ENCODE measurements around the gene TMTC2.

TMTC2 gene

DNA sequence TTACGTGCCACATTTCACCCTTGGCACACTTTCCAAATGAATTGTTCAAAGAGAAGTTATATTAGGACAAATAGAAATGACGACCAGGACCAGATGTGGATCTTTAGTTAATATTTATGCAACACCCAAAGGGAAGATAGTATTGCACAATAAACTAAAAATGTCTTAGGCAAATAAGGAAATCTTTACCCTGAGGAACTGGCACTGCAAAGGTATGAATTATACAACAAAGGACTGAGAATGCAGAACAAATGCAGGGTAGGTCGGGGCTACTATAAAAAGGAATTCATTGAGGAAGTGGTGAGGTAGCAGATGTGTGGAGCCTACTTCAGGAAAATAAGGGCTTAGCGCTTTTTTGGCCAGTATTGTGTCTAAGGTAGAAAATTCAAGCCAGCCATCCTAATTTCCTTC, 3.9 kb upstream of the TMTC2 start:
- DNase-seq, result no peak

DNA sequence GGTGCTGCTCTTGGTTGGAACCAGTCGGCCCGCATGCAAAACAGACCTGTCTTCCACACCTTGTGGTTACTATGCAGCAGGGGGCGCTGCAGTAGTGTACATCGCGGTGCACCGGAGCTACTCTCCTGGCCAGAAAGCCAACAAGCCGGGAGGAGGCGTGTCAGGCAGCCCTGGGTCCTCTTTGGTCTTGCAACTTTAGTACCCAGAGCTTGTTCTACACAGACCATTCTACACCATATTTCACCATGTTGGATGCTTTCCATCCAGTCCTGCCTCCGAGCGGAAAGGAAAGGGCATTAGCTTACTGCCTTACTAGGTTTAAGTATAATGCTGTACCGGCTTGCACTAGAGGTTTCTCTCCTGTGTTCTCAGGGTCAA, 927 bp upstream of the TMTC2 start:
- DNase-seq, result peak; percentile 94

DNA sequence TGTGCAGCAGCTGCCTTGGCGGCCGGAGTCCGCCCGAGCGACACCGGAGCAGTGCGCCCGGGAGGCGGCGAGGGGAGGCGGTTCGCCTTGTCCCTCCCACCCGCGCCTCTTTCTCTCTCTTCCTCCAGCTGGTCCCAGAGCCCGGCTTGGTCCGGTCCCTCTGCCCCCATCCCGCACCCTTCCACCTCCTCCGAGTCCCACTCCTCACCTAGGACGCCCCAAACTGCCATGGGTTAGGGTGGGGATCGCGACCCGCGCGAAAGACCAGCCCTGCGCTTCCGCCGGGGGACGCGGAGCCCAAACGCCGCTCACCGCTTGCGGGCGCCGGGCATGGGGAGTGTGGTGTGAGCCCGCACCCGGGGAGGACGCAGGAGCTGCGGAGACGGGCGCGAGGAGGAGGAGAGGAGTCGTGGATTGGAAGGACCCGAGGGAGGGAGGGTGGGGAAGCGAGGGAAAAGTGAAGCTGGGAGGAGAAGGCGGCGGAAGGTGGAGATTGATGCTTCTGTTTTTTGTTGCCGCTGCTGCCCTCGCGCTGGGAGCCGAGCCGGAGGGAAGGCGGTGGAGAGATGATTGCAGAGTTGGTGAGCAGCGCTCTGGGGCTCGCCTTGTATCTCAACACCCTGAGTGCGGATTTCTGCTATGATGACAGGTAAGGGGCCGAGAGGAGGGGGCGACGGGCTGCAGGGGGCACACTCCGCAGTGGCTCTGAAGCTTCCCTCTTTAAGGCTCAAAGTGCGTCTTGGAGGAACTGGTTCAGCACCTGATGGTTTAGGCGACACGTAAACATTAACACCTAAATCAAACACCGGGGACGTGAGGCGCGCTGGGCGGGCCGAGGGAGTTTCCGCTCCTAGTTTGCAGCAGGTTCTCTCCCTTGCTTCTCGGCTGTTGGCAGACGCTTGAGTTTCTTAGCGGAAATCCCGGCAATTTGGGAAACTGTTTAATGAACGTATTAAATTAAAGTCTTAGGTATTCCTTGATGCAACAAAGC, 610 bp downstream of the TMTC2 start:
- DNase-seq, result peak; percentile 54

DNA sequence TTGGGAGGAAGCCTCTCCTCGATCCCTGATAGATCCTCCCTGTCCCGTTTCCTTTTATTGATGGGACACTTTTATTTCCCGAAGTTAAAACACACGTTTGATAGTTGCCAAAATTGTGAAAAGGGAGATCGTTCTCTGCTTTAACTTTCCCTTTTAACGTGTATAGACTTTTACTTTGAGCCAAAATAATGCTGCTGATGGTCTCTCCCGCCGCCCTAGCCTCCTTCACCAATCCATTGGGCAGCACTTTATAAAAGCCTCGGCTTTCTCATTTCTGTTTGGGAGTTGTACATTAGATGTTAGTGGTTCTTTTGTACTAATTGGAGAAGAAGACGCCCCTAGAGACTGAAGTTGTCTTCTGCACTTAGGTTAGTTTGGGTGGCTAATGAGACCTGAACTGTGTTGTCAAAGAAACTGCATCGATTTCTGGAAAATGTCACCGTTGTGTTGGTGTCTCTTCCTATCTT, 1.4 kb downstream of the TMTC2 start:
- no peak for DNase-seq

DNA sequence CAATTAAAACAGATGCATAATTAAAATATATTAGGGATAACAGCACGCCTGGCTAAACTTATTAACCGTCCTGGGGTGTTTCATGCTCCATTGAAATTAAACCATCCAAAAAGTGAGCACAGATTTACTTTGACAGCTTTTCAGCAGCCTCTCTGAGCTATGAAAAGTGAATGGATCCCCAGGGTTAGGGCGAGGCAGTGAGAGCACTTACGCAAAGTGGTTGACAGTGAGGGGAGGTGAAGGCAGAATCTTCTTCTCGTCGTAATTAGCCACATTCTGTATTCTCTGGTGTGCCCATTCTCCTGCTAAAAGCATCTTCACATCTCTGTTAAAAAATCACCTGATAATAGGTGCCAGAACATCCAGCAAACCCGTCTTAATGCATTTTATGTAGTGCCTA, 1.9 kb downstream of the TMTC2 start:
- no peak for DNase-seq

DNA sequence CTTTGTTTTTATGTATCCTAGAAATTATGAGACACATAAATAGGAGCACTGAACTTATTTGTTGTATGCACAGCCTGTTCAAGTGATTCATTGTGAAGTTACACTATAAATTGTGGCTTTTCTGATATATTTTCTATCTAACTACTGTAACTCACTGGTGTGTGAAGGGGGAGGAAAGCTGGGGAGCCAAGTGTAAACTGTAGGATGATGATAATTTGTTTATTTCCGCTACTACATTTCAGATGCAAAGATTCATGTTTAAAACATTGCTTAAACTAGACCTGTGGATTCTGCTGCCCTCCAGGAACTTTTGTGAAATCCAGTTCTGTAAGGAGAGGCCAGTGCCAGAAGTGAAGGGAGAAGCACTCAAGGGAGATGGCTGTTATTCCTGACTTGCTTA, 3.3 kb downstream of the TMTC2 start:
- DNase-seq, result no peak

DNA sequence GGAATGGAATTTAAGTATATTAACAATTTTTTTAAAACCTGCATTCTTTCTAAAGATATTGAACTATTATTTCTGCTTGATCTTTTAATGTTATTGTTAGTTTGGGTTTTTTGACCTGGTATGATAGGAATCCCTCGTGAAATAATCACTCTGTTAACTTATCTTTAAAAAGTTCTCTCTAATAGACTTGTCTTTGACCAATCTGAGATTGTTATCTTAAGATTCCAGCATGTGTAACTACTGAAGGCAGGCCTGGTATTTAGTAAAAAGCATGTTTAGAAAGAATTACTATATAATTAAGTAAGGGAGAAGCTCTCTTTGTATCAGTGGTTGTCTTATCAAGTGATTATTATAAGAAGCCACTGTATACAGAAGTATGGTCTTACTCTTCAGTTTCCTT, 4.8 kb downstream of the TMTC2 start:
- no peak for DNase-seq

DNA sequence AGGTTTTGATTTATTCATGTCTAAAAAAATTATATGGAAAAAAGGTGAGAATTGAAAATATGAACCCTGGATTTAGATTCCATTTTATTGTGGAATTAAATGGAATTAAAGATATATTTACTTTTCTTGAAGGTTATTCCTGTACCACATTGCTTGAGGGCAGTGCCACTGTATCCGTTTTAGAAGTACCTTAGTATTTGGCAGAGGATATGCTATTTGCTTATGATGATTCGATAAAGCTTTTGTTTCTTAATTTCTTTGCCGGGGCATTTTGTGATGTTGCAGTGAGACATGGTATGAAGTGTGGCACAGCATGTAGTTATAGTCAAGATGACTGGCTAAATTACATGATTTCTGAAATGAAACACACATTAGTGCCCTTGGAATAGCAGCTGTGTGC, 7.6 kb downstream of the TMTC2 start:
- no peak for DNase-seq

DNA sequence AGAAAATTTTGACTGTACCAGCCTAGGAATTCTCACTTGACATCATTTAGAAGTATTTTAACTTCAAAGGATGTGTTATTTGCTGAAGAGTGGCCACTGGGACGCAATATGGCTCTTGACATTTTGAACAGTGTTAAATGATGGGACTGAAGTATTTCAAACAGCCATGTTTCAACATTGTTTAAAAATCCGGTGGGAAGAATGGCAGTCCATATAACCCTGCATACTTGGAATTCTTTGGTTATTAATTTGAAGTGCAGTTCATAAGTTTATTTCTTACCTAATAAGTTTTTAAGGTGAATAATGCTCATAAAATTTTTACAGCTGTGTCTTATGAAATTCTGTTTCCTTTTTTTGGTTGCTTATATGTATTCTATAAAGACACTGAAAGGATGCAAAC, 8.3 kb downstream of the TMTC2 start:
- no peak for DNase-seq

DNA sequence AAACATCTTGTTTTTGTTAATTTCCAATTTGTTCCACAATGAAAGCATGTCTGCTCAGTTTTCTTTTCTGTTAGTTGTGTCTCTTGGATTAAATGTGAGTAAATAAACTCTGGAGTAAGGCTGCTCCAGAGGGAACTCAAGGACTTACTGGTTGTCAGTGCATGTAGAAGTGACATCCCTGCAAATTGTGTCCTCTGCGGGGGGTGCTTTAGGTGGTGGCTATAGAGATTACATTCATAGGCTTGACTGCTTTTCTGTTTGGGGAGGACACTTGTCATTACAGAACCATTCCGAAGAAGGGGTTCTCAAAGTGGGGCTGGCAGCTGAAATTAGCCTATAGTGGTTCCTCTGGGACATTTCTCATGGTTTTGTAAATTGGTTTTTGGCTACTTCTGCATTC, 8.8 kb downstream of the TMTC2 start:
- no peak for DNase-seq

DNA sequence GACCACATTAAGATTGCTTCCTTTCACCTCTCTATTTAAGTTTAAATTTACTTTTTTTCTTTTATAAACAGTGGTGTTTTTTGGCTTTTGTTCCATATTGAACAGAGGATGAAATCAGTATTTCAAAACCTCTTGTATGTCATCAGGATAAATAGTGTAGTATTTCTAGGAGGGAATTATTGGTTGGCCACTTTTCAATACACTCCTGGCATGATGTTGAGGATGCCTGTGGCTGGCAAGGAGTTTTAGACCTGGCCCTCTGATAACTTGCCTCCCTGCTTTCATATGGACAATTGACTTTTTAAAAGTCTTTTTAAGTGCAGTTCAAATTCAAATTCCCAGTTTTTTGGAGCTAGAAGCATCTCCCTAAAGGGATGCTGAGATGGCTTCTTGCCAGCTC, 9.8 kb downstream of the TMTC2 start:
- DNase-seq, result no peak

DNA sequence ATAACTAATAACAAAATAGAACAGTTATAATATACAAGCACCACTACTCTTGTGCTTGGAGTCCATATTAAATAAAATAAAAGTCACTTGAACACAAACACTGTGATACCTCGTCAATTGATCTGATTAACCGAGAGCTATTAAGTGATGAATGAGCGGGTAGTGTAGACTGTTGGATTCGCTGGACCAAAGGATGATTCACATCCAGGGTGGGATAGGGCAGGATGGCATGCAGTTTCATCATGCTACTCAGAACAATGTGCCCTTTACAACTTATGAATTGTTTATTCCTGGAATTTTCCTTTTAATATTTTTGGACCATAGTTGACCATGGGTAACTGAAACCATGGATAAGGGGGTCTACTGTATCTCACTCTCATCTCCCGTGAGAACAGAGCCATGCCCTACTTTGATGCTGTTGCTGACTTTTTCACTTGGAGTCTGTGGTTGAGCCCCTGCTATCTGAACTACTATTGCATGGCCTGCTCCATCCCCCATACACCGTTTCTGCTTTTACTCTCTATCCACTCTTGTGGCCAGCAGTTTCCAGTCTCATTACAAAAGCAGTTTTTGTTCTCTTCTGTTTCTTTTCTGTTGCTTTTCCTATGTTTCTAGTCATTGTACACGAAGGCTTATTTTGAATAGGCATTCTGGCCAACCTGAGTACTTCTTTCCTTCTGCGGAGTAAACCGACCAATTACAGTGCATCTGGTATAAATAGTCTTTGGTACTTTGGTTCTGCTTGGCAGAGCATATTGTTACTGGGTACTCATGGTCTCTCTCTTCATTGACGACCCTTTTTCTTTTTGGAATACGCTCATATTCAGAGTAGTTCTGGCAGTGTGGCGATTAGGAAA, 12.2 kb downstream of the TMTC2 start:
- no peak for DNase-seq

DNA sequence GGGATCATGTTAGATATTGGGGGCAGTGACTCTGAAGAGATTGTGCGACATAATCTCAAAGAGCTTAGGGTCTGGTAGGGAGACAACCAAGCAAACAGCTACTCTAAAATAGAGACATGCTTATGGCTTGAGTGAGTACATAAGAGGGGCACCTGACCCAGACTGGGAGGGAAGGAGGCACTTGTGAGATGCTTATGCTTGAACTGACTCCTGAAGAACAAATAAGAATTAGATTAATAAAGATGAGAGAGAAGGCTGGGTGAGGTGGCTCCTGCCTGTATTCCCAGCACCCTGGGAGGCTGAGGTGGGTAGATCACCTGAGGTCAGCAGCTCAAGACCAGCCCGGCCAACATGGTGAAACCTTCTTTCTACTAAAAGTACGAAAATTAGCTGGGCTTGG, 19.1 kb downstream of the TMTC2 start:
- DNase-seq, result no peak

DNA sequence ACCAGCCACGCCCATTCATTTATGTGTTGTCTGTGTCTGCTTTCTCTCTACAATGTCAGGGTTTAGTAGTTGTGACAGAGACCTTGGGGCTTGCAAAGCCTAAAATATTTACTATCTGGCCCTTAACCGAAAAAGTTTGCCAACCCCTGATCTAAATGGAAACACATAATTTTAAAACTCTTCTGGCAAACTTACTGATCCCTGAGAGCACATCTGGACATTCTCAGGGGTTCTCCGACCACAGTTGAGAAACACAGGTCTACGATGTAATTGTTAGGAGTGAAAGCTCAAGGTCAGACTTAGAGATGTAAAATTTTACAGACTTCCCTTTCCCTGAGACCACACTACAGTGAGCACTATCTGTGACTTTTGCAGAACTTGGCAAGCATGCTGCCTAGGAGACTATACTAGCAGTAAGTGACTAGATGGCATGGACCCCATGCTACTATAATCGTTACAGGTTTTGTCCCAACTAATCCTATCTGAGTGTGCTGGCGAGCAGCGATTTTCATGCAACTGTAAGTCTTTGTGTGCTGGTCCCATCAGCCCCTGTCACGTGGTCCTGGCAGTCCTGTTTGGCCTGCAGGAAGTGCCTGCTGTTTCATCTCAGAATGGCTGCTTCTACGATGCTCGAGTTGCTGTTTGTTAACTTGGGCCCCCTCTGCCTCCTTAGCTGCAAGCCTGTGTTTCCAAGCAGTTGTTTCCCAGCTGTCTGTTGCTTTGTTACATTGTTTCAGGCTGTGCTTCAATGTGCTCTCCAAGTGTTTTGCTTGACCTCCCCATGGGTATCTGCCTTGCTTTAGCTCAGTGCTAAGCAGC, 21.6 kb downstream of the TMTC2 start:
- DNase-seq, result no peak

DNA sequence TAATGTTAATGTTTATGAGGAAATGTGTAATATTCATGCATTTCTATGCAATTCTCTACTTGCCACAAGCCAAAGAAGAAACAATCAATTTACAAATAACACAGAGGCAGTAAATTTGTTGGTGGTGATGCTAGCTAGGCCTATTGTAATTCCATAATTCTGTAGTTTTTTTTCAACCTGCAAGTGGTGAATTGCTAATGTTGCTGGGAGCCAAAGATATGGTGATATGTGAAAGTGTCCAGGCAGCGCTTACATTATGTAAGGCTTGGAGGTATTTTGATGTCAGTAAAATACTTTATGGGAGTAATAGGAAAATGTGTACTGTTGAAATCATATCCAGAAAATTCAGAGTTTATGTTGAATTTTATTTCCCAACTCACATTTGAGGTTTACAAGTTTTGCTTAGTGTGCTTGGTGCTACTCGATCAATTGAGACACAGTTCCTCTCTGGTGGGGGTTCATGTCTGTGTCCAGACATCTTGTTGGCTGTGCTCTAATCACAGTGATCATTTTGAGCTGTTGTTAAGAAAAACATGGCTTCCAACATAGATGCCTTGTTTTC, 23.2 kb downstream of the TMTC2 start:
- DNase-seq, result no peak

DNA sequence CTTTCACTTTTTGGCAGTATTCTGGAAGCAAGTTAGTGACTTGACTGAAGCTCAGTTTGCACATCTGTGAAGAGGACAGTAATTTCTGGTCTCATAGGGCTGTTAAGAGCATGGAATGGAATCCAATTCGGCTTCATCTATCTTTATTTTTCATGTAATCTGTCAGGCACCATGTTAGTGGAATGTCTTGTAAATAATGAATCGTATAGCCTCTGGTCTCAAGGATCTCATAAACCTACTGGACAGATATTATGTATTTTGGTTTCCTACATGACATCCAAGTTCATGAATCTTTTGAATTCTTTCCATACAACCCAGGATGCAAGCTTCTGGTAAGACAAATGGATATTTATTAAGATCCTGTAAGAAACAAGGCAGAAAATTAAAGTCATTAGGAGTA, 24.0 kb downstream of the TMTC2 start:
- DNase-seq, result no peak

DNA sequence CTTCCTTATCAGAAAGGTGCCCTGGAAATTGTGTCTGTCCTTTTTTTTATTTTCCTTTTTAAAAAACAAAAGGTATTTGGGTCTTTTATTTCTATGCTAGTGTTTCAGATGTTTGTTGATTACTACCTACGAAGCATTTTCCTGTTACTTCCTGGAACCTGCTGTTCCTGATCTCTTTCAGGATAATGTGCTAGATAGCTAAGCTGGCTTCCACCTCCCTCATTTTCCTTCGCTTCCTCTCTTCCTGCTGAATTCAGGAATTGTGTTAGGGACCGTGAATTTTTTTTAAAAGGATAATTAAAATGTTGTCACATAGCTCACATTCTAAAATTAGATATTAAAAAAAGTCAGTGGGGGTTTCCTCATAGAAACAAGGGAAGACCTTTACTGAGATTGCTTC, 27.7 kb downstream of the TMTC2 start:
- no peak for DNase-seq

DNA sequence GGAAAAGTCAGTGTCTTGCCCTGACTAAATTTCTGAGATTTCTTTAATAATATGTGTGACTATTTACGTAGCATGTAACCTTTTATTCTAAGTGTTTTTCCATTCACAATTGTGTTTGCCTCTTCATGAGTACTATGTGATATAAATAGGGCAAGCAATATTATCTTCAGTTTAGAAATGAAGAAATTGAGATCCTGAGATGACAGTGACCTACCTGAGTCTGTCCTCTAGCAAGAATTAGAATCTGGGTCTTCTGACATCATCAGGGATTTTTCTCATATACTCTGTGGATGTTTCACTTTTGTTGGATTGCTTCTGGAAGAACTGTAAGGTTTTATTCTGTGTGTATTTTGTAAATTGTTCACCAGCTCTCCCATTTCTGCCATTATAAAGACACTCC, 35.0 kb downstream of the TMTC2 start:
- DNase-seq, result no peak

DNA sequence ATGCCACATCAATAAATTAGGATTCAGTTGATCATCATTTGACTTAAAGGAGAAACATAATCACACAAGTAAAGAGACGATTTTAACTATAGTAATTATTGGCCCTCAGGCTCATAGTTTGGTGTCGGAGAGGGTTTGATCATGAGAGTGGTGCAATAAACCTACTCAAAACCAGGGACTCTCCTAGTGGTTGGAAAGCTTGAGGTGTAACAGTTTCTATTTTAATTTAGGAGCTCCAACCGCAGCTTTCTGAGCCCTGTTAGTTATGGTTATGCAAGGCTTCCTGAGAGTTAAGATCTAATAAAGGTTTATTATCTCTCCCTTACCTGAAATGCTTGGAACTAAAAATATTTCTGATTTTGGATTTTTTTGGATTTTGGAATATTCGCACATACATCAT, 36.4 kb downstream of the TMTC2 start:
- peak; percentile 4 for DNase-seq

DNA sequence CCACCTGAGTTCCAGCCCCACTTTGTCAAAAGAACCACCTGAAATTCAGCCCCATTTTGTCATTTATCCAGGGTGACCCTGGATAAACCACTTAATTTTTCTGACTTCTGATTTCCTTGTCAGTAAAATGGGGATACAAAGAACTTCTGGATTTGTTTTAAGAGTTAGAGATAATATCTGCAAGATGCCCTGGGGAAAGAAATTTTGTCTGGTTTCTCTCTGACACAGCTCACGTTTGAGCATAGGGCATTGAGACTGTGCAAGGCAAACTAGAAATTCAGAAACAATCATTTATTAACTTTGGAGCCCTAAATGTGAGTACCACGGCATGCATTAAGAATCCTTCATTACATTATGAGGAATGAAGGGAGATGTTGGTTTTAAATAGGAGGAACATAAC, 37.2 kb downstream of the TMTC2 start:
- no peak for DNase-seq

DNA sequence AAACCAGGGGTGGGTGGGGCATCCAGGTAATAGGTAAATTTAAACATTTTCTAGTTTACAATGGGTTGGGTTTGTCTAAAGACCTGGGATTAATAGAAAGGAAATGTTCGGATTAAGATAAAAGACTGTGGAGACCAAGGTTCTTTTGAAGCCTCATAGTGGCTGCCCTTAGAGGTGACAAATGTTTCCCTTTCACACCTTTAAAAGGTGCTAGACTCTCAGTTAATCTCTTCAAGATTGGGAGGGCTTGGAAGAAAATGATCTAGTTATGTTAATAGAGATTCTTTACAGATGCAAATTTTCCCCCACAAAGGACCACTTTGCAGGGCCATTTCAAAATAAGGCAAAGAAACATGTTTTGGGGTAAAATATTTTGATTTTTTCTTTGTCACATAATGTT, 39.0 kb downstream of the TMTC2 start:
- no peak for DNase-seq

DNA sequence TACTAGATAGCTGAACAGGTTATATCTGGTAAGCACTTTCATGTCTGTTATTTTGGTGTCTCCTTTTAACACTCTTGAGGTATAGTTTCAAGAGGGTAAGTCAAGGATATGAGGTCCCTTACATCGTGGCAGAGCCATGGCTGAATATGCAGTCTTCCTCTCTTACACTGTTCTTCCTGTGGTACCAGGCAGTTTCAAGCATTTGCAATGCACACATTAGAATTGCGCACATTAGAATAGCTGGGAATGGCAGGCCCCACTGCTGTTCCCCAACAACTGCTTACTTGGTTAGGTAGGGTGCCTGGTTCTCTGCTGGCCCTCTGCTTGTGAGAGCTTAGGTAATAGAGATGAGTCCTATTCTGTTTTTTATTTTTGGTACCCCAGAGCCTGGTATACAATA, 41.2 kb downstream of the TMTC2 start:
- DNase-seq, result no peak

DNA sequence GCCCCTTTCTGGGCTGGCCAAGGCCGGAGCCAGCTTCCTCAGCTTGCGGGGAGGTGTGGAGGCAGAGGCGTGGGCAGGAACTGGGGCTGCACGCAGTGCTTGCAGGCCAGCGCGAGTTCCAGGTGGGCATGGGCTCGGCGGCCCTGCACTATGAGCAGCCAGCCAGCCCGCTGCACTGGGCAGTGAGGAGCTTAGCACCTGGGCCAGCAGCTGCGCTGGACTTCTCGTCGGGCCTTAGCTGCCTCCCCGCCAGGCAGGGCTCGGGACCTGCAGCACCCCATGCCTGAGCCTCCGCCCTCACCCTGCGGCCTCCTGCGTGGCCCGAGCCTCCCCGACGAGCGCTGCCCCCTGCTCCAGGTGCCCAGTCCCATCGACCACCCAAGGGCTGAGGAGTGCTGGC, 42.0 kb downstream of the TMTC2 start:
- DNase-seq, result no peak
